GM18867 (cell line): ENCODE results near the gene RPTOR.

Experiments used
- ATAC-seq: cut with Tn5 transposase; IDR thresholded peaks from one replicate; pipeline ENCODE4 v1.9.1; 2021; ENCODE audit warnings: mild to moderate bottlenecking, moderate library complexity; ENCODE audit not compliant: unreplicated experiment

RPTOR gene

GRCh38 chr17:80708480-80708879 is 163.8 kb downstream of the RPTOR start:
- ATAC-seq, result no peak

GRCh38 chr17:80709090-80709695 is 164.6 kb downstream of the RPTOR start:
- no peak for ATAC-seq

- no peak for ATAC-seq
Observed at GRCh38 chr17:80710714-80711302, 166.2 kb downstream of the RPTOR start.

GRCh38 chr17:80712089-80712488 is 167.5 kb downstream of the RPTOR start:
- no peak for ATAC-seq

- ATAC-seq, result no peak
Observed at GRCh38 chr17:80712606-80713005, 168.0 kb downstream of the RPTOR start.

GRCh38 chr17:80716986-80717719 is 172.5 kb downstream of the RPTOR start:
- ATAC-seq, result no peak

GRCh38 chr17:80717720-80718083 is 173.1 kb downstream of the RPTOR start:
- no peak for ATAC-seq

GRCh38 chr17:80718428-80718827 is 173.8 kb downstream of the RPTOR start:
- no peak for ATAC-seq

- no peak for ATAC-seq
Observed at GRCh38 chr17:80719449-80719848, 174.8 kb downstream of the RPTOR start.

- ATAC-seq, result no peak
Observed at GRCh38 chr17:80720610-80721577, 176.3 kb downstream of the RPTOR start.

- no peak for ATAC-seq
Observed at GRCh38 chr17:80722661-80723060, 178.0 kb downstream of the RPTOR start.

GRCh38 chr17:80724775-80725266 is 180.2 kb downstream of the RPTOR start:
- ATAC-seq, result no peak

- no peak for ATAC-seq
Observed at GRCh38 chr17:80725517-80725916, 180.9 kb downstream of the RPTOR start.

- no peak for ATAC-seq
Observed at GRCh38 chr17:80726558-80727408, 182.1 kb downstream of the RPTOR start.

GRCh38 chr17:80727409-80727755 is 182.7 kb downstream of the RPTOR start:
- ATAC-seq, result no peak

- no peak for ATAC-seq
Observed at GRCh38 chr17:80729016-80729415, 184.4 kb downstream of the RPTOR start.

GRCh38 chr17:80729761-80730160 is 185.1 kb downstream of the RPTOR start:
- no peak for ATAC-seq

GRCh38 chr17:80730739-80731138 is 186.1 kb downstream of the RPTOR start:
- no peak for ATAC-seq

GRCh38 chr17:80731323-80731722 is 186.7 kb downstream of the RPTOR start:
- no peak for ATAC-seq

- ATAC-seq, result no peak
Observed at GRCh38 chr17:80732268-80732667, 187.6 kb downstream of the RPTOR start.
